Measurements from ENCODE around the gene CORO7. TPM values are rescaled to one million over a fixed set of nuclear protein-coding genes. Genes with fewer than 3 reads are reported as not detected.
A peak's percentile ranks its signal among the peaks of the same experiment; 100 is the strongest.

Gene CORO7
- total and polyA plus RNA-seq, 9 of the 15 experiments (the other 6 are each of a cell fraction or from before 2014, with no cell fraction given): 0.45 to 77.2 (median 18.7) TPM

DNA sequence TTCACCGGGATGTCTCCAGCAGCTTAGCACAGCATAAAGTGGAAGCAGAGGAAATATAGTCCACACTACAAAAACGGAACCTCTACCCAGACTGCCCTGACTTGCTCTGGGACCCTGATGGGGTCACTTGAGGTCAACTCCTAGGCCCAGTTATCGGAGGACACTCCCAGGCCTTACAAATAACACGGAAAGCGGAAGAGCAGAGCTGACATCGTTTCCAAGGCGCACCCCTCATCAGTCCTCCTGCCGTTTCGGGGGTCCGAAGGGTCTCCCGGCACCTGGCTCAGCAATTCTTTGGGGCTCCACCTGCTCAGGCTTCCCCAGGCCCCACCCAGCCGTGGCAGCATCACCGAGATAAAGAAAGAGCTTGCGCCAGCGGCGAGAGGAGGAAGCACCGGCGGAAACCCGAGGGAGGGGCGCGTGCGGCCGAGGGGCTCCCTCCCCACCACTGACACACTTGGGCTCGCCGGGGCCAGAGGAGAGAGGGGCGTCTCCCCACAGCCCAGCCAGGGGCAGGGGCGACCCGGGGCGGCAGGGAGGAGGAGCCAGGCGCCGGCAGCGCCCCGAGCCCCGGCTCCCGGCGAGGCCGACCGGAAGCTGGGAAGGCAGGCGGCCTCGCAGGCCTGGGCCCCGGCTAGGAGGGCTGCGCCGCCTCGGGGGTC is 727 bp downstream of the CORO7 start (continued):
- TF ChIP-seq, protein P1, sequence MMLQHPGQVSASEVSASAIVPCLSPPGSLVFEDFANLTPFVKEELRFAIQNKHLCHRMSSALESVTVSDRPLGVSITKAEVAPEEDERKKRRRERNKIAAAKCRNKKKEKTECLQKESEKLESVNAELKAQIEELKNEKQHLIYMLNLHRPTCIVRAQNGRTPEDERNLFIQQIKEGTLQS (IDR thresholded peaks at IDR 0.05): no peak
- TF ChIP-seq, protein P1 (CRISPR knock-in tag; conservative IDR thresholded peaks at IDR 0.05): no peak
- no peak for TF ChIP-seq ZNF212 (CRISPR knock-in tag; IDR thresholded peaks at IDR 0.05)
- TF ChIP-seq, protein P2, sequence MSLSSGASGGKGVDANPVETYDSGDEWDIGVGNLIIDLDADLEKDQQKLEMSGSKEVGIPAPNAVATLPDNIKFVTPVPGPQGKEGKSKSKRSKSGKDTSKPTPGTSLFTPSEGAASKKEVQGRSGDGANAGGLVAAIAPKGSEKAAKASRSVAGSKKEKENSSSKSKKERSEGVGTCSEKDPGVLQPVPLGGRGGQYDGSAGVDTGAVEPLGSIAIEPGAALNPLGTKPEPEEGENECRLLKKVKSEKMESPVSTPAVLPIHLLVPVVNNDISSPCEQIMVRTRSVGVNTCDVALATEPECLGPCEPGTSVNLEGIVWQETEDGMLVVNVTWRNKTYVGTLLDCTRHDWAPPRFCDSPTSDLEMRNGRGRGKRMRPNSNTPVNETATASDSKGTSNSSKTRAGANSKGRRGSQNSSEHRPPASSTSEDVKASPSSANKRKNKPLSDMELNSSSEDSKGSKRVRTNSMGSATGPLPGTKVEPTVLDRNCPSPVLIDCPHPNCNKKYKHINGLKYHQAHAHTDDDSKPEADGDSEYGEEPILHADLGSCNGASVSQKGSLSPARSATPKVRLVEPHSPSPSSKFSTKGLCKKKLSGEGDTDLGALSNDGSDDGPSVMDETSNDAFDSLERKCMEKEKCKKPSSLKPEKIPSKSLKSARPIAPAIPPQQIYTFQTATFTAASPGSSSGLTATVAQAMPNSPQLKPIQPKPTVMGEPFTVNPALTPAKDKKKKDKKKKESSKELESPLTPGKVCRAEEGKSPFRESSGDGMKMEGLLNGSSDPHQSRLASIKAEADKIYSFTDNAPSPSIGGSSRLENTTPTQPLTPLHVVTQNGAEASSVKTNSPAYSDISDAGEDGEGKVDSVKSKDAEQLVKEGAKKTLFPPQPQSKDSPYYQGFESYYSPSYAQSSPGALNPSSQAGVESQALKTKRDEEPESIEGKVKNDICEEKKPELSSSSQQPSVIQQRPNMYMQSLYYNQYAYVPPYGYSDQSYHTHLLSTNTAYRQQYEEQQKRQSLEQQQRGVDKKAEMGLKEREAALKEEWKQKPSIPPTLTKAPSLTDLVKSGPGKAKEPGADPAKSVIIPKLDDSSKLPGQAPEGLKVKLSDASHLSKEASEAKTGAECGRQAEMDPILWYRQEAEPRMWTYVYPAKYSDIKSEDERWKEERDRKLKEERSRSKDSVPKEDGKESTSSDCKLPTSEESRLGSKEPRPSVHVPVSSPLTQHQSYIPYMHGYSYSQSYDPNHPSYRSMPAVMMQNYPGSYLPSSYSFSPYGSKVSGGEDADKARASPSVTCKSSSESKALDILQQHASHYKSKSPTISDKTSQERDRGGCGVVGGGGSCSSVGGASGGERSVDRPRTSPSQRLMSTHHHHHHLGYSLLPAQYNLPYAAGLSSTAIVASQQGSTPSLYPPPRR (CRISPR knock-in tag; IDR thresholded peaks at IDR 0.05; ENCODE audit: borderline replicate concordance): 0 out of 2 replicates have a peak, but pooled peaks have one; percentile 29
- TF ChIP-seq FOS (IDR thresholded peaks at IDR 0.05; ENCODE audit: extremely low read depth, insufficient read length): no peak
- TF ChIP-seq, protein P3, sequence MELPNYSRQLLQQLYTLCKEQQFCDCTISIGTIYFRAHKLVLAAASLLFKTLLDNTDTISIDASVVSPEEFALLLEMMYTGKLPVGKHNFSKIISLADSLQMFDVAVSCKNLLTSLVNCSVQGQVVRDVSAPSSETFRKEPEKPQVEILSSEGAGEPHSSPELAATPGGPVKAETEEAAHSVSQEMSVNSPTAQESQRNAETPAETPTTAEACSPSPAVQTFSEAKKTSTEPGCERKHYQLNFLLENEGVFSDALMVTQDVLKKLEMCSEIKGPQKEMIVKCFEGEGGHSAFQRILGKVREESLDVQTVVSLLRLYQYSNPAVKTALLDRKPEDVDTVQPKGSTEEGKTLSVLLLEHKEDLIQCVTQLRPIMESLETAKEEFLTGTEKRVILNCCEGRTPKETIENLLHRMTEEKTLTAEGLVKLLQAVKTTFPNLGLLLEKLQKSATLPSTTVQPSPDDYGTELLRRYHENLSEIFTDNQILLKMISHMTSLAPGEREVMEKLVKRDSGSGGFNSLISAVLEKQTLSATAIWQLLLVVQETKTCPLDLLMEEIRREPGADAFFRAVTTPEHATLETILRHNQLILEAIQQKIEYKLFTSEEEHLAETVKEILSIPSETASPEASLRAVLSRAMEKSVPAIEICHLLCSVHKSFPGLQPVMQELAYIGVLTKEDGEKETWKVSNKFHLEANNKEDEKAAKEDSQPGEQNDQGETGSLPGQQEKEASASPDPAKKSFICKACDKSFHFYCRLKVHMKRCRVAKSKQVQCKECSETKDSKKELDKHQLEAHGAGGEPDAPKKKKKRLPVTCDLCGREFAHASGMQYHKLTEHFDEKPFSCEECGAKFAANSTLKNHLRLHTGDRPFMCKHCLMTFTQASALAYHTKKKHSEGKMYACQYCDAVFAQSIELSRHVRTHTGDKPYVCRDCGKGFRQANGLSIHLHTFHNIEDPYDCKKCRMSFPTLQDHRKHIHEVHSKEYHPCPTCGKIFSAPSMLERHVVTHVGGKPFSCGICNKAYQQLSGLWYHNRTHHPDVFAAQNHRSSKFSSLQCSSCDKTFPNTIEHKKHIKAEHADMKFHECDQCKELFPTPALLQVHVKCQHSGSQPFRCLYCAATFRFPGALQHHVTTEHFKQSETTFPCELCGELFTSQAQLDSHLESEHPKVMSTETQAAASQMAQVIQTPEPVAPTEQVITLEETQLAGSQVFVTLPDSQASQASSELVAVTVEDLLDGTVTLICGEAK (IDR thresholded peaks at IDR 0.05): no peak
- TF ChIP-seq, protein P3 (CRISPR knock-in tag; IDR thresholded peaks at IDR 0.05): no peak
- TF ChIP-seq PURB (CRISPR knock-in tag; IDR thresholded peaks at IDR 0.05; ENCODE audit: low read depth): no peak
- peak; percentile 49; the same call in 1 of the 2 replicates for TF ChIP-seq LEF1 (IDR thresholded peaks at IDR 0.05)
- TF ChIP-seq RCOR1 (IDR thresholded peaks at IDR 0.05; ENCODE audit: borderline replicate concordance in 1 of 2, low read depth in 2 of 2, low read length in 2 of 2): peak in 1 of 2 experiments; percentile 26; a peak in 1 of 4 replicates
- 0 out of 2 replicates have a peak, but pooled peaks have one; percentile 20 for TF ChIP-seq RBM14 (IDR thresholded peaks at IDR 0.05; ENCODE audit: borderline replicate concordance, insufficient read depth, low read depth, low read length)
- peak; percentile 21 for TF ChIP-seq CCNT2 (IDR thresholded peaks at IDR 0.05; ENCODE audit: borderline replicate concordance, extremely low read depth, insufficient read length, low read depth, low read length)

Data from K562 (cell line).